ENCODE data around the gene UNCX.

DNA sequence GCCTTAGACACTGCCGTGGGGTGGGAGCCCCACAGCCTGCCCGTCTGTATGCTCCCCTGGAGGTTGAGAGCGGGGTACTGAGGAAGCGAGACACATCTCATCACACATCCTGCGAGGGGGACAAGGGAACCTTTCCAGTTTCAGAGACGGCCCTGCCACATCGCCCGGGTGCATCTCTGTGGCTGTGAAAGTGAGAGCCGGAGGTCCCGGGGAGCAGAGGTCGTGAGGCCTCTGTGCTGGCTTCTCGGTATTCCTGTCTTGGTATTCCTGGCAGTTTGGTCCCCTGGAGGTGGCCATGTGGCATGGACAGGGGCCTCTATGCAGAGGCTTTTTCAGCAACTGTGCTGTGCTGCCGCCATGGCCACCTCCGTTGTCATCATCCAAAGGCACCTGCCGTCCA, 30.8 kb upstream of the UNCX start:
- TF ChIP-seq, protein P1, sequence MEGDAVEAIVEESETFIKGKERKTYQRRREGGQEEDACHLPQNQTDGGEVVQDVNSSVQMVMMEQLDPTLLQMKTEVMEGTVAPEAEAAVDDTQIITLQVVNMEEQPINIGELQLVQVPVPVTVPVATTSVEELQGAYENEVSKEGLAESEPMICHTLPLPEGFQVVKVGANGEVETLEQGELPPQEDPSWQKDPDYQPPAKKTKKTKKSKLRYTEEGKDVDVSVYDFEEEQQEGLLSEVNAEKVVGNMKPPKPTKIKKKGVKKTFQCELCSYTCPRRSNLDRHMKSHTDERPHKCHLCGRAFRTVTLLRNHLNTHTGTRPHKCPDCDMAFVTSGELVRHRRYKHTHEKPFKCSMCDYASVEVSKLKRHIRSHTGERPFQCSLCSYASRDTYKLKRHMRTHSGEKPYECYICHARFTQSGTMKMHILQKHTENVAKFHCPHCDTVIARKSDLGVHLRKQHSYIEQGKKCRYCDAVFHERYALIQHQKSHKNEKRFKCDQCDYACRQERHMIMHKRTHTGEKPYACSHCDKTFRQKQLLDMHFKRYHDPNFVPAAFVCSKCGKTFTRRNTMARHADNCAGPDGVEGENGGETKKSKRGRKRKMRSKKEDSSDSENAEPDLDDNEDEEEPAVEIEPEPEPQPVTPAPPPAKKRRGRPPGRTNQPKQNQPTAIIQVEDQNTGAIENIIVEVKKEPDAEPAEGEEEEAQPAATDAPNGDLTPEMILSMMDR (optimal IDR thresholded peaks at IDR 0.05 in 1 of 3, IDR thresholded peaks at IDR 0.05 in 1 of 3, conservative IDR thresholded peaks at IDR 0.05 in 1 of 3; ENCODE audit: extremely low read depth in 1 of 3, insufficient read depth in 2 of 3, low read length in 3 of 3) = no peak
- no peak for TF ChIP-seq EZH2 (IDR thresholded peaks at IDR 0.05; ENCODE audit: low read length)

Measured in keratinocyte (primary cell).